ENCODE data around the gene APOL3. TPM values are rescaled to one million over a fixed set of nuclear protein-coding genes. Genes with fewer than 3 reads are reported as not detected.

APOL3 gene
- total RNA-seq, 1 donor: 10.4 TPM

DNA sequence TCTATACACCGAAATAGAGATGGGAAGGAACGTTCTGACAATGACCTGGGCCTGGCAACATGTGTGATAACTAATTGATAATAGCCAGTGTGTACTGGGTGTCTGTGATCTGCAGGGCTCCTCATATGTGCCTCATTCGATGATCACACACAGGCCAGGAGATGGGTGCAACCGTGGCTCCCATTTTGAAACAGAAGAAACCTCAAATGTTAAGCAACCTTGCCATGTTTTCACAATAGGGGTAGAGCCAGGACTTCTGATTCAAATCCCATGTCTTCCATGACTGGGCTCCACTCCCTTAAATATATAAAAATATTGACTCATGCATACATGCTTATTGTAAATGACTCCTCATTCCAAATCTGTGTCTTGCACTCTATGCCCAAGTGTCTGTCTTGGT is 11.1 kb downstream of the APOL3 start:
- H3K4me3 ChIP-seq (ENCODE audit: low read depth, low read length): no peak overlapping the region
- DNase-seq (ENCODE audit: low read depth): no peak
- TF ChIP-seq, protein P1, sequence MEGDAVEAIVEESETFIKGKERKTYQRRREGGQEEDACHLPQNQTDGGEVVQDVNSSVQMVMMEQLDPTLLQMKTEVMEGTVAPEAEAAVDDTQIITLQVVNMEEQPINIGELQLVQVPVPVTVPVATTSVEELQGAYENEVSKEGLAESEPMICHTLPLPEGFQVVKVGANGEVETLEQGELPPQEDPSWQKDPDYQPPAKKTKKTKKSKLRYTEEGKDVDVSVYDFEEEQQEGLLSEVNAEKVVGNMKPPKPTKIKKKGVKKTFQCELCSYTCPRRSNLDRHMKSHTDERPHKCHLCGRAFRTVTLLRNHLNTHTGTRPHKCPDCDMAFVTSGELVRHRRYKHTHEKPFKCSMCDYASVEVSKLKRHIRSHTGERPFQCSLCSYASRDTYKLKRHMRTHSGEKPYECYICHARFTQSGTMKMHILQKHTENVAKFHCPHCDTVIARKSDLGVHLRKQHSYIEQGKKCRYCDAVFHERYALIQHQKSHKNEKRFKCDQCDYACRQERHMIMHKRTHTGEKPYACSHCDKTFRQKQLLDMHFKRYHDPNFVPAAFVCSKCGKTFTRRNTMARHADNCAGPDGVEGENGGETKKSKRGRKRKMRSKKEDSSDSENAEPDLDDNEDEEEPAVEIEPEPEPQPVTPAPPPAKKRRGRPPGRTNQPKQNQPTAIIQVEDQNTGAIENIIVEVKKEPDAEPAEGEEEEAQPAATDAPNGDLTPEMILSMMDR (IDR thresholded peaks at IDR 0.05; ENCODE audit: insufficient read depth, low read depth, low read length): no peak

DNA sequence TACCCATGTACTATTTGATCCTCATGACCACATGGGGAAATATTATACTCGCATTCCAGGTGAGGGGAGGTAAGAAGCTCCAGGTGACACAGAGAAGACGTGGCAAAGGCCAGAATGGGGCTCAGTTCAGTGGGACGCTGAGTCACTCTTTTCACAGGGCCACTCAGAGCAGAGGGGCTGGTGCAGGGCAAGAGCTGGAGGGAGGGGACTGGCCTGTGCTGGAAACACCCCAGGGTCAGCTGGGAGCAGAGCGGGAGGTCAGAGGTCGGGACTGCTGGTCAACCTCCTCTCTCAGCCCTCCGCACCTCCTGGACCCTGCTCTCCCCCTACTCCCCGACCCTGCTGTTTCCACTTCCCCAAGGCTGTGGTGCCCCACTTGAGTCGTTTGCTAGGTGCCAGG is 12.1 kb downstream of the APOL3 start:
- H3K4me3 ChIP-seq (ENCODE audit: low read depth, low read length): no peak overlapping the region
- TF ChIP-seq, protein P1 (IDR thresholded peaks at IDR 0.05; ENCODE audit: insufficient read depth, low read depth, low read length): no peak
- DNase-seq (ENCODE audit: low read depth): no peak

DNA sequence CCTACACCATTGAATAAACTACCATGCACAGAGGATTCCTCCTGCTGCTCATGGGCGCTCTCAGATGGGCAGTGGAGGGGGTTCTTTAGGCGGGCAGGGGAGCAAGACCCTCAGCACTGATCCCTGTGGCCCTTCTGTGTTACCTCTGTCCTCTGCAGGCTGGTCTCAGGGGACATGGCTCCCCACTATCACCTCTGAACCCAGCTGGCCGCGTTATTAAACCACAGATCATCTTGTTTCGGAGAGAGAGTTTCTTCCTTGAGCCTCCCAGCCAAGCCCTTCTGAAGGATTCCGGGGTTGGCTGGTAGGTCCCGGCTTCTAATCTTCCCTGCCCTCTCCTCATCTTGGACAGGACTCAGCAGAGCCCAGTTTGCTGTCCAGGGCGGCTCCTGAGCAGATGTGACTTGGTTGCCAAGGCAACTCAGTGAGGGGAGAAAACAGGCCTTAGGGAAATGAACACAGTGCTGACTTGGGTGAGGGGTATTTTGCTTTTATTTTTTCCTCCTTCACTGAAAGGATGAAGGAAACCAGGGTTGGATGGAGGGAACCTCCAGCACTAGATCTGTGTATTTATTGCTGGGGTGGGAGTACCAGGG is 13.3 kb downstream of the APOL3 start:
- no peak for DNase-seq (ENCODE audit: low read depth)
- no peak overlapping the region for H3K4me3 ChIP-seq (ENCODE audit: low read depth, low read length)
- TF ChIP-seq, protein P1 (IDR thresholded peaks at IDR 0.05; ENCODE audit: insufficient read depth, low read depth, low read length): no peak

DNA sequence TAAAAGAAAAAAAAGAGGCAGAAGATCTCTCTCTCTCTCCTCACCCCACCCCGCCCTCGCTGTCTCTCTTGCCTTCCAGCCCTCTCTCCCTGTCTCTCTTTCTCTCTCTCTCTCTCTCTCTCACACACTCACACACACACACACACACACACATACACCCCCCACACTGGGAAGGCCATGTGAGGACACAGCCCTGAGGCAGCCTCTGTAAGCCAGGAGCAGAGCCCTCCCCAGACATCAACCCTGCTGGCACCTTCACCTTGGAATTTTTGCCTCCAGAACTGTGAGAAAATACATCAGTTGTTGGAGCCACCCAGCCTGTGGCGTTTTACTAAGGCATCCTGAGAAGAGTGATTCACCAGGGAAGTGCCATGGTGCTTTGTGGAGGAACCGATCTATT is 14.7 kb downstream of the APOL3 start:
- no peak for DNase-seq (ENCODE audit: low read depth)
- TF ChIP-seq, protein P1 (IDR thresholded peaks at IDR 0.05; ENCODE audit: insufficient read depth, low read depth, low read length): no peak
- no peak overlapping the region for H3K4me3 ChIP-seq (ENCODE audit: low read depth, low read length)

DNA sequence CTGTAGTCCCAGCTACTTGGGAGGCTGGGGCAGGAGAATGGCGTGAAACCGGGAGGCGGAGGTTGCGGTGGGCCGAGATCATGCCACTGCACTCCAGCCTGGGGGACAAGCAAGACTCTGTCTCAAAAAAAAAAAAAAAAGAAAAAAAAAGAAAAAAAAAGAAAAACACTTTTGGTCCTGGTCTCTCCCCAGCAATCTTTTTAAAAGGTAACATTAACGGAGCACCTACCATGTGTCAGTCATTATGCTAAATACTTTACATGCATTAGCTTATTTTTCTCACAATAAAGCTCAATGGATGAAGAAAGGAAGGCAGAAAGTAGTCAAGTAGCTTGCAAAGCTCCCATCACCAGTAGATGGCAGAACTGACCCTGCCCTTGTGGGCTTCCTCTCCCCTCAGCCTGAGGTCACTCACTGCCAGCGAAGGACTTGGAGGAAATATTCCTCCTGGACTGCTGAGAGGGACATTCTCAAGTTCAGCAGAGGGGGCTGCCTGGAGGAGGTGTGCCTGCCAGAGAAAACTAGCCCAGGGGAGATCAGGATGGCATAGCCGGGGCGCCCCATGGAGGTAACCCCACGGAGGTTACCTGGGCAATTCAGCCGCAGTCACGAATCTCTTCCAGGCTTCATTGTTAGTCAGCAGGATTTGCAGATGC is 15.5 kb downstream of the APOL3 start:
- peak; percentile 74 for DNase-seq (ENCODE audit: low read depth)
- no peak overlapping the region for H3K4me3 ChIP-seq (ENCODE audit: low read depth, low read length)
- TF ChIP-seq, protein P1 (IDR thresholded peaks at IDR 0.05; ENCODE audit: insufficient read depth, low read depth, low read length): peak; percentile 85

DNA sequence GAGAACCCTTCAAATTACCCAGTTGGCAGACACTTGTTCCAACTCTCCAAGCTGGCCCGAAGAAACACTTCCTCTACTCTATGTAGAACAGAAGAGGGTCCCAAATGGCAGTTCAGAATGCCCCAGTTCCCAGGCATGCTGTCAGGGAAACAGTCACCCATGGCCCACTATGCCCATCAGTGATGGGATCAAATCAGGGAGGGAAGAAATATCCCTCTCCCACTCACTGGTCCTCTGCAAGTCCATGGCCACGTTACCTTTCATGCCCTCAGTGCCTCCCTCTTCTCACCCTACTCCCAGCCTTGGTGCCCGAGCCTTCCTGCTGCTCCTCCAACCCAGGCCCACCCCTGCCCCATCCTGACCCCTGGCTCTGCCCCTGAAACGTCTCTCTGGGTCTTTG is 16.6 kb downstream of the APOL3 start:
- no peak for DNase-seq (ENCODE audit: low read depth)
- no peak overlapping the region for H3K4me3 ChIP-seq (ENCODE audit: low read depth, low read length)
- TF ChIP-seq, protein P1 (IDR thresholded peaks at IDR 0.05; ENCODE audit: insufficient read depth, low read depth, low read length): no peak
